ENCODE results near the gene EVPL.
A peak's percentile ranks its signal among the peaks of the same experiment; 100 is the strongest.
"Not testable (repeated sequence)": the region's sequence is repeated elsewhere in the genome, so short reads cannot be mapped to it uniquely, and the experiment has no call there.

Gene EVPL

DNA sequence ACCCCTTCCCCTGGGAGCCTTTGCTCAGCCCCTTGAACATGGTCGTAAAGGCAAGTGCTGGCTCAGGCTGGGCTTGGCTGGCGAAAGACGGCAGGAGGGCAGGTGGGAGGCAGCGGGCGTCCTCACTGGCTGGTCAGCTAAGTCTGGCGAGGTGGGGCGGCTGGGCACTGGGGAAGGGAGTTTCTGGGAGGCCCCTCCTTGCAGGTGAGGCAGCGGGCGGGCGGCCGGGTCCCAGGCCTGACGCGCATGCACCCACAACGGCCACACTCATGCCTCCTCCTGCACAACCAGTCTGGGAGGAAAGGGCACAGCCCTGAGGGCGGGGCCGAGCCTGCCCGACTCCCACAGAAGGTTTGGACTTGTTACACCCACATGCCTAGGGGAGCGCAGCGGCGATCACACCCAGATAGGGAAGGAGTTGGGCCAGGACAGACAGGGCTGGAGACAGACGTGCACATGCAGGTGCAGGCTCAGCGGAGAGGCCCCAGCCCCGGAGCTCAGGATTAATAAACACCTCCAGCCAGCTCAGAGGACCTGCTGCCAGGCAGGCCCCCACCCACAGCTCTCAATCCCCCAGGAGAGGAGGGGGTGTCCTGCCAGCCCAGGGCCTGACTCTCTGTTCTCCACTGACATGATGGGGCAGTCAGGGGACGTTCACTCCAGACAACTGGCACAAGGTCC, at the start of gene EVPL:
TSS of gene EVPL (minus strand) at position 148 of the 681 bp plus-strand sequence. CDS start at position 40, 108 bp downstream.
- DNase-seq = no peak

DNA sequence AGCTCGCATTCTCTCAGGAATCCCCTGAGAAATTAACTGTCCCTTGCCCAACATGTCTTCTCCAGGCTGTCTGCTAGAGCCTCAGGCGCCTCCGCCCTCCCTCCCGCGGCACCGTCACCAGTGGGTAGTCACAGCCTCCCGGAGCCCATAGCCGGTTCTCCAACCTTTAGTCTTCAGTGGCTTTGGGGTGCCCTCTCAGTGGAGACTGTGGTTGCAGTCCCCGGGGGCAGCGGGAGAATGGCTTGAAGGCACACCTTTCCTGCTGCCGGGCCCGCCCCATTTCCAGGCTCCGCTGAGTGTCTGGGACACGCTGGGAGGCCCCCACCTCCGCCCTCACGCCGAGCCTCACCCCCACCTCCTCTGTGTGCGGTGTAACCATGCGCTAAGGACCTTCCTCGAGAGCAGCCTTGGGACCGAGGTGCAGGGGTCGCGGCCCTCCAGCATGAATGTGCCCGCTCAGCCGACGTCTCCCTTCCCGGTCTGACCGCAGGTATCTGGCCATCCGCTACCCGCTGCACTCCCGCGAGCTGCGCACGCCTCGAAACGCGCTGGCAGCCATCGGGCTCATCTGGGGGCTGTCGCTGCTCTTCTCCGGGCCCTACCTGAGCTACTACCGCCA, 49.1 kb upstream of the EVPL start:
- DNase-seq = no peak

DNA sequence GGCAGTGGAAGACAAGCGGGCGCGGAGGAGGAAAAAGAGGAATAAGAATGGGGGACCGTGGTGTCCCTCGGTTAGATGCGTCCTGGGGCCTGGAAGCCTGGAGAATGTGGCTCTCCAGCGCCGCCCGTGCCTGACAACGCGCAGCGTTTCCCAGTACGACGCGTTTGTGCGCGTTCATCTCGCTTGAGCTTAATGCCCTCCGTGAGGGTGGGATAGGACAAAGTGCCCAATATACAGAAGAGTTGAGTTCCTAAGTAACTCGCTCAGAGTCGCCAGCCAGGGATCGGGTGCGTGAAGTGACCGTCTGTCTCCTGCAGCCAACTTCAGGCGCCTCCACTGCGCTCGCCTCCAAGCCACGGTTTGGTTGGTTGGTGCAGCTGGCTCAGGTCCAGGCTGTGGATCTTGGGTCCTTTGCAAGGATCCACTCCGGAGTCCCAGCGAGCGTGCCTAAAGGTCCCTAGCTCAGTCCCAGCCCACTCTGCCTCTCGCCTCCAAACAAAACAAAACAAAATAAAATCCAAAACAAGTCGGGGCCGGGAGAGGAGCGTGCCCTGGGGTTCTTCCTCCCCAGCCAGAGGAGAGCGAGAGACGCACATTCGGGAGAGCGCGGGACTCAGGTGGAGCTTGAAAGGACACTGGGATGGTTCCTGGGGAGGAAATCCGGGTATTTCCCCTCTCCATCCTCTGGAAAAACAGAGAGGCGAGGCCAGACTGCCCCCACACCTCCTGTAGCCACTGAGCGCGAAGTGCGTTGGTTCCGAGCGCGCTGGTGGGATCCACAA, 48.4 kb upstream of the EVPL start:
- no peak for DNase-seq

DNA sequence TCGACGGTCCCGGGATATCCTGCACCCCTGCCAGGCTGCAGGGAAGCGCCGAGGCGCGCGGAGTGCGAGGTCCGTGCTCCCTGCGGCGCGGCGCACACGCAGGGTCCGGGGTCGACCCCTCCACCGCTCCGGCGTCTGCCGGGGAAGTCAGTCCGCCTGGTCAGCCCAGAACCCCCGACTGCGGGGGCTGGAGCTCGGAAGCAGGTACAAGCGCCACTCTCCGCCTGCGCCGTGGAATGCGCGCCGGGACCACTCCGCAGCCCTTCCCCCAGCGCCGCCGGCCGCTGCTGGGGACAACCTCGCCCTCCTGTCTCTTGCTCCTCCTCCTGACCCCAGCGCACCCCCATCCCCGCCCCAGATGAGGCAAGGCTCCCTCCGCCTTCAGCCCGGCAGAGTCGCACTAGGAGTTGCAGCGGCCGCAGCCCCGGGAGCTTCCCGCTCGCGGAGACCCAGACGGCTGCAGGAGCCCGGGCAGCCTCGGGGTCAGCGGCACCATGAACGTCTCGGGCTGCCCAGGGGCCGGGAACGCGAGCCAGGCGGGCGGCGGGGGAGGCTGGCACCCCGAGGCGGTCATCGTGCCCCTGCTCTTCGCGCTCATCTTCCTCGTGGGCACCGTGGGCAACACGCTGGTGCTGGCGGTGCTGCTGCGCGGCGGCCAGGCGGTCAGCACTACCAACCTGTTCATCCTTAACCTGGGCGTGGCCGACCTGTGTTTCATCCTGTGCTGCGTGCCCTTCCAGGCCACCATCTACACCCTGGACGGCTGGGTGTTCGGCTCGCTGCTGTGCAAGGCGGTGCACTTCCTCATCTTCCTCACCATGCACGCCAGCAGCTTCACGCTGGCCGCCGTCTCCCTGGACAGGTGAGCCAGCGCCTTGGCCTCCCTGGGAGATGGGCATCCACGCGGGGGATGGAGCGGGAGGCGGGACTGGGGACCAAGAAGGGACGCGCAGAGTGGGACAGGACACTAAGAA, 47.6 kb upstream of the EVPL start, which contains the start of gene GALR2:
TSS of gene GALR2 (plus strand) at position 392 of the 974 bp plus-strand sequence. CDS start at position 495, 103 bp downstream.
- DNase-seq = no peak

DNA sequence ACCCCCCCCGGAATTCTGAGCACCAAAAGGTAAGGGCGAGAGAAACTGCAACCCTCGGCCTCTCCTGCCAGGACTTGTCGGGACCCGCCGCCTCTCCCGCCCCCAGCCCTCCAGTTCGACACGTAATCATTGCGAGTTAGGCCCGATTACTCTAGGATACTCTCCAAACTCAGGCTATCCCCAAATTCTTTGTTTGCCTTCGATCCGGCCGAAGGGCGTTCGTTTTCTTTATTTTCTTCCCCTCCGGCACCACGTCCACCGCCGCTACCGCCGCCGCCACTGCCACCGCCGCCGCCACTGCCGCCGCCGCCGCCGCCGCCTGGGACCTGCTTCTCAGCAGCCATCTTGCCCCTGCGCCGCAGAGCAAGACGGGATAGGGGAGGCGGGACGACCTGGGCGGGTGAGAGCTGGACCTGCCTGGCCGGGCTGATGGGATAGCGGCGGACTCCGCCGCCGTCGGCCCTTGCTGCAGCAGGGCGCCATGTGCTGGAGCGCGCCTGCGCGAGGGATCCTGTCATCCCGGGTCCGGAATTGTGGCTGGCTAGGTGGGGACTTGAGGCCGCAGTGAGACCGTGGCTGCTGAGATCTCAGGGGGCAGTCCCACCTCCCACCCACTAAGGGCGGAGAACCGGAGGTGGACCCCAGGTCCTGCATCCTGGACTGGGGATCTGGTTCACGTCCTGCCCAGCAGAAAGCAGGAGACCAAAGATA, 45.2 kb upstream of the EVPL start, which contains the start of gene SRP68:
TSS of gene SRP68 (minus strand) at position 370 of the 711 bp plus-strand sequence. CDS start at position 344, 26 bp downstream.
- peak in 55 of 56 donors; percentile 60 to 98 (median 91) for DNase-seq

- no peak for DNase-seq
These were observed 44.5 kb upstream of the EVPL start for GRCh38 chr17:76071531-76072147.

- no peak for DNase-seq
These were observed 38.7 kb upstream of the EVPL start for GRCh38 chr17:76065775-76066174.

DNA sequence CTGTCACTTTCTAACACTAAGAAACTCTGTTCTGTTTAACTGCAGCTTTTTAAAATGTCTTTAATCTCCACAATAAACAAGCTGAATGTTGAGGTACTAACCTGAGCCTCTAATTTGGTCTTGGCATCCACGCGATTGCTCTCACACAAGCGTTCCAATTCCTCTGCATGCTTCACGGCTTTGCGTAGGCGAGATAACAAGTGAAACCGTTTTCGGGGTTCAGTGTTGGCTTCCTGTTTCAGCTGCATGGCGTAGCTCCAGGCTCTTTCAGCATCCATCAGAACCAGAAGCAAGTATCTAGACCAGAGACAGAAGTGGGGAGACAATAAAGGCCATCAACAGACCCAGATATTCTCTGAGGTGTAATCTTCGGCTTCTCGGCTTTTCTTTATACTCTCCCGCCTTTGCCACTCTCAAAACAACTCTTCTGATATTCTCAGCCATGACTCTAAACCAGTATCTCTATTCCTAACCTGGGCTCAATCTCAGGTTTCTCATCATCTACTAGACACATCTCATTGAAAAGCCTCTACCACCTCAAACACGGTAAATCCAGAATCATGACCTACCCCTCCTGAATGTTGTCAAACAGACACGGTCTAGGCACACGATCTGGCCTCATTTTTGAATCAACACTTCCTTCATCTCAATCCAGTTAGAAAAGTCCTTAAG, 36.9 kb upstream of the EVPL start:
- no peak for DNase-seq

DNA sequence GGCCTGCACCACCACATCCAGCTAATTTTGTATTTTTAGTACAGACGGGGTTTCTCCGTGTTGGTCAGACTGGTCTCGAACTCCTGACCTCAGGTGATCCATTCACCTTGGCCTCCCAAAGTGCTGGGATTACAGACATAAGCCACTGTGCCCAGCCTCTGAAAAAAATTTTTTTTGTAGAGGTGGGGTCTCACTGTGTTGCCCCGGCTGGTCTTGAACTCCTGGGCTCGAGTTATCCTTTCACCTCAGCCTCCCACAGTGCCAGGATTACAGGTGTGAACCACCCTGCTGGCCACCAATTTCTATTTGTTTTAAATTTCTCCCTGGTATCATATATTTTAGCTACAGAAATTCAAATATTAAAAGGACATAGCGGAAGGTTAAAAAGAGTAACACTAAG, 31.2 kb upstream of the EVPL start:
- DNase-seq = not testable (repeated sequence)

DNA sequence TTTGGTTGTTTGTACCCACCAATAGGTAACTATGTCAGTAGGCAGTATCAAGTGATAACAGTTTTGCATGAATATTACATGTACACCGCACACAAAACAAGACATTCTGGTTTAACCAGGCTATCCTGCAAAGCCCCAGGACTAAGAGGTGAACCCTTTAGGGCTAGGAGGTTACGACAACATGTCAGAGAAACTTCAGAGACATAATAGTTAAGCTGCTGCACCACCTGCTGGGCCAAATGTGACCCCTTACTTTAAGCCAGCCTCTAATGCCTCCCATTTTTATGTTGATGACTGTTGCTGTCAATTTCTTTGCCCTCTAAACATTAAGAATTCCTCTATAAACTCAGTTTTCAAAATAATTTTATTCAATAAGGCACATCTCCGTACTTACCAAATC, 29.8 kb upstream of the EVPL start:
- no peak for DNase-seq

DNA sequence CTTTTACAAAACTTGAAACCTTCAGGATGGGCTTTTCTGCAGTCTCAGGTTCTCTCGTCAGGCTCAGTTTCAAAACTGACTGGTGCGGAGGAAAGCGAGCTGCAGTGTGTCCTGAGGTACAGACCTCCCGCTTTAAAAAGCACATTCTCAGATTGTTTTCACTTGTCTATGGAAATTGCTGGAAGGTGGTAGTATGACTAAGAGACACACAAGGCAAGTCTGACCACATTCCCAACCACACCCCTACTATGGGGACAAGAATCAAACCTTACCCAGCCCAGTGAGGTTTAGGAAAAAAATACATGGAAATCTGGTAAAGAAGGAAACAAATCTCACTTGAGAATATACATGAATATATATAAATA, 27.0 kb upstream of the EVPL start:
- no peak for DNase-seq

DNA sequence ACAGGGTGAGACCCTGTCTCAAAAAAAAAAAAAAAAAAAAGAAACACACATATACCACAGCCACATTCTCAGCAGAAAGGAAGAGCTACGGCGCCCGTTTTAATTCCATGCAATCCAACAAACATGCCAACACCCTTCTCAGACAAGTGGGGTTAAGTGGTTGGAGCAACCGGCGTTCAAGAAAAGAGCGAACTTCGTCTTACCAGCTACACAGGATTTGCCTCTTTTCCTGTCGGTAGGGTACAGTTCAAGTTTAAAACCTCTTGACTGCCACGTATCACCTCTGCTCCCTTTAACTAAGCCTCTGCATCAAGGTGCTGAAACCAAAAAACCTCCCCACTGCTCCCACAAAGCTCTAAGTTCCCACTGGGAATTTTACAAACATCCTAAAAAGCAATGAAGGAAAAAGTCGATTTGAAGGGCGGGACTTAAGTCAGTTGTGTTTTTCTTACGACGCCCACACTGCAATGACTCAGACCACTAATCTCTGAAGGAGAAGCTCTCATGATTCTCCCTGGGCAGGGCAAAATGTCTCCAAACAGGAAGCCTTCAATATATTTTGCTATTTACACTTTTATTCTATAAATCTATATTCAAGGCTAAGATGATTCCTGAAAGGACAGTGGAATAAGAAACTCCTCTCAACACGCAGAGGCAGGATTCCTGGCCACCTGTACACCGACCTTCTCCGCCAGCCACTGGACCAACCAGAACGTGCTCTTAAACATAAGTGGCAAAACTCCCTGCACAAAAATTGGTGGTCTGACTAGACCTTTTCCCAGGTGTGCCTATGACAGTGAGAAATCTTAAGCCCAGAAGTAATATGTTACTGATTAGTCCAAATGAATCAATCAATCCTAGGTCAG, 26.4 kb upstream of the EVPL start:
- DNase-seq = no peak

GRCh38 chr17:76051561-76051960, 24.5 kb upstream of the EVPL start:
- no peak for DNase-seq

GRCh38 chr17:76050538-76051467, 23.7 kb upstream of the EVPL start:
- no peak for DNase-seq

DNA sequence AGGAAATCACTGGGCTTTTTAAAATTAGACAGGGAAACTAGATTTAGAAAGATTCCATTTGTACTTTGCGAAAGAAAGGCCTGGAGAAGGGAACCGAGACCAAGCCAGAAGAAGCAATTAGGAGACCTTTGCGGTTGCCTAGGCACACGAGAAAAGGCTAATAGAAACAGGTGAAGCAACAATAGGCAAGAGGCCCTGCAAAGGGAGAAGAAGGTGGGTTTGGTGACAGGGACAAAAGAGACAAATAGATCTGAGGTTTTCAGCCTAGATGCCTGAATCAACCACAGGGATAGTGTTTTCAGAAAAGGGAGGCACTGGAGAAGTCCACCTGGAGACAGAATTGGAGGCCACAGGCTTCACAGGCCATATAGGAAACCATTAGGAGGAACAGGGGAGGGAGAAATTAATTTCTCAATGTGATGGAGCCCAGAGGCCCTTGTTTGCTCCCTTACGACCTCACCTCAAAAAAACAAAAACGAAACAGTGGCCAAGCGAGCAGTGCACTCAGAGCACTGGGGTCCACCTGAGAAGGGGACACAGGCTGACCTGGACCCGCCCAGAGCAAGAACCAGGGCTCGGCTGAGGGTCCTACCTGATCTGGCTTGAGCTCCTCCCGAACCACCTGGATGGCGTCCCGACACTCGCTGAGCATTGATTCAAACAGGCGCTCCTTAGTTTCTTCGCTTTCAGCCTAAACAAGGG, 22.9 kb upstream of the EVPL start:
- no peak for DNase-seq

- no peak for DNase-seq
These were observed 22.1 kb upstream of the EVPL start for GRCh38 chr17:76049239-76049638.
